HG03045 (cell line): ENCODE measurements around the gene CENPL.

Experiments used
- ATAC-seq: cut with Tn5 transposase; IDR thresholded peaks from one replicate; pipeline ENCODE4 v1.9.1; 2021; ENCODE audit warnings: mild to moderate bottlenecking, moderate library complexity; ENCODE audit not compliant: unreplicated experiment

Gene CENPL

GRCh38 chr1:173758980-173759379 is 65.7 kb downstream of the CENPL start:
- no peak for ATAC-seq

- no peak for ATAC-seq
Measured at GRCh38 chr1:173758110-173758509, 66.6 kb downstream of the CENPL start.

- ATAC-seq, result no peak
Measured at GRCh38 chr1:173757666-173758065, 67.0 kb downstream of the CENPL start.

GRCh38 chr1:173753830-173754229 is 70.9 kb downstream of the CENPL start:
- no peak for ATAC-seq
